COLO668 (cell line): Measurements from ENCODE around the gene TBPL2.
"Not testable (repeated sequence)": the region's sequence is repeated elsewhere in the genome, so short reads cannot be mapped to it uniquely, and the experiment has no call there.

Experiments
- DNase-seq: peaks from one replicate; lab custom pipeline; 2025; ENCODE audit not compliant: unreplicated experiment; lab: John Stamatoyannopoulos, UW

Gene TBPL2

DNA sequence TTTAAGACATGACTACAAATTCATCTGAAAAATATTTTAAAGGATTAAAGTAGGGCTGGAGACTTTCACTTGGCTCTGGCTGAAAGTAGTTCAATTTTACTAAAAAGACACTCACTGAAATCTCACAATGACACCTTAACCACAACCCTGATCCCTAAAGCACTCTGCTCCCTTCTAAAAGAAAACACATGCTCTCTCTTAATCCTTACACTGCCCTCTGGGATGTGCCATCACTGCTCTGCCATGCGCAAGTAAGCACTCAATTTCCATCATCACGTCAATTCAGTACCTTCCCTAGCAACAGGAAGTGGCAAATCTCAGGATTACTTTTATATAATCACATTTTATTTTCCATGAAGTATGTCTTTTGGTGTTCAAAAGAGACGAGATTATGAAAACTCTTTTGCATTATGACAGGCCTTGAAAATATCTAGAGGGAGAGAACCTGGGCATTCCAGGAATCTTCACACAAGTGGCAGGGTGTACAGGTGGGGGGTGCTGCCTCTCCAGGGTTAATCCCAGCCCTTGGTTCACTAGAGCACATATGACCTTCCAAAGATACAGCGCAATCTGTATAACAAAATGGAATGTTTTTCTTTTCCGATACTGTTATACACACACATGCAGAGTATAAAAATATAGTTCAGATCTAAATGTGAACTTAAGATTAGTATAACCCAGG lies 36.1 kb downstream of the TBPL2 start:
- no peak for DNase-seq

DNA sequence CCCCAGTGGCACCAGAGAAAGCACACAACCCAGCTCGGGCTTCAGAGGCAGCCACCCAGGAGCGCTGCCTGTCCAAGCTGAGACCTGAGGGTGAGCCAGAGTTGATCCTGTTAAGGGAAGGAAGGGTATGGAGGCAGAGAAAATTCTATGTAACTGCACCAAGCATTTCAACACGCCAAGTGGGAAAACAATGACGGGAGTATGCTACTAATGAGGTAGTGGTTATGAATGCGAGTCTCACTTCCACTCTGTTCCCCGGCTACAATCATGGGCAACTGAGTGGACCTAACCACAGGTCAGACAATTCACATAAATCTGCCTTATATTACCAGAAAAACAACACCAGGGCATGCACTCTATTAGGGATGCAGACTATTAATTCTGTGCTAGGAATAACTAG lies 38.7 kb downstream of the TBPL2 start:
- no peak for DNase-seq

DNA sequence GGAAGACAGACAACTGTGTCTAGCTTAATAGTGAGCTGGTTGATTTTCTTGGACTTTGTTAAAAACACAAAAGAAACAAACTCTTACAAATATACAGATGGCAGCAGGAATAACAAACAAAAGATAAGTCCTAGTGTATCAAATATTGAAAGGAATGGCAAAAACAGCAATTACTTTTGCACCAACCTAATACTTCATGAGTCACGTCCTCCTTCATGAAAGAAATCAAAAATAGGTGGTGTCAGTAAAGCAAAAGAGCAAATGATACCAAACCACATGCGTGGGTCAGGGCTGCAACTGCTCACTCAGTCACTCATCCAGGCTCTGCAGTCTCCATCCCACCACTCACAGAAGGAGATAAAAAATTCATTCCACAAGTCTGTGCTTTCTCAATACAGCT lies 40.6 kb downstream of the TBPL2 start:
- no peak for DNase-seq

DNA sequence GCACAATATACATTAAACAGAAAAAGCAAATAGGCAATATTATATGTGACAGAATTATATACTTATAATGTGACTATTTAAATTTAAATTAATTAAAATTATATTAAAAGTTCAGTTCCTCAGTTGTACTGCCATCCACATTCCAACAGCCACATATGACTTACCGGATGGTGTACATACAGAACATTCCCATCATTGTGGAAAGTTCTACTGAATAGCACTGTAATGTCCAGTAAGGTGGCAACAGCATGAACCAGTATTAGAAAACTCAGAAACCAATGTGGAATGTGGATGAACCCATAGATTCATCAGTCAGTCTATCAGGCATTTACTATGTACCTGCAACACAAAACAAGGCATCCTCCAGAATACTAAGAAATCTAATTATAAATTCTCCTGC lies 41.2 kb downstream of the TBPL2 start:
- DNase-seq = no peak

DNA sequence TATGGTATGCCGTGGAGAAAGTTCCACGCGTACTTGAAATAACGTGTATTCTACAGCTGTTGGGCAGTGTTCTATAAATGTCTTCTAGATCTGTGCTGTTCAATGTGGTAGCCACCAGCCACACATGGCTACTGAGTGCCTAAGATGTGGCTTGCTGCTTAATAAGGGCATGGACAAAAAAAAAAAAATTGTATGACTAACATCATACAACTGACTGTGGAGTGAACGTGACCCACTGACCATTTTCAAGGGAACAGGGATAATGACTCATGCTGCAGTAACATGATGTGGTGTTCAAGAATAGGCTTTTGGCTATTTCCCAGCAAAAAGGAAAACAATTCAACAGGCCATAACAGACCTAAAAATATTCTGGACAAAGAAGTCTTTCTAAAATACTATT lies 41.7 kb downstream of the TBPL2 start:
- no peak for DNase-seq

DNA sequence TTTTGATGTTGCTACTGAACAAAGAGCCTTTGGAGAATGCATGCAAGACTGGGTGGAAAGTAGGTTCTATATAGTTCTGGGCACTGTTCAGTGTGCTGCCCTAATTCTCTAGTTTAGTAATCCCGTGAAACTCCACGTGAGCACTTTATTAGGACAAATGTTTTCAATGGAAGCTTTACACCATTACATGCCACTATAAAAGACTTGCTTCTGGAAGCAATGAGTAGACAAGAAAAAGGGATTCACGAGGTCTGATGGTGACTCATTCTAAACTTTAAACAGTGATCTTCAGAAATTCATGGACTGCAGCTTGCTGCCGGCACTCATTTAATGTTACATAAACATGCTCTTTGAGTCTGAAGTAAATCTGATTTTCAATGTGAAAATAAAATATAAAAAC lies 51.1 kb downstream of the TBPL2 start:
- DNase-seq = no peak

DNA sequence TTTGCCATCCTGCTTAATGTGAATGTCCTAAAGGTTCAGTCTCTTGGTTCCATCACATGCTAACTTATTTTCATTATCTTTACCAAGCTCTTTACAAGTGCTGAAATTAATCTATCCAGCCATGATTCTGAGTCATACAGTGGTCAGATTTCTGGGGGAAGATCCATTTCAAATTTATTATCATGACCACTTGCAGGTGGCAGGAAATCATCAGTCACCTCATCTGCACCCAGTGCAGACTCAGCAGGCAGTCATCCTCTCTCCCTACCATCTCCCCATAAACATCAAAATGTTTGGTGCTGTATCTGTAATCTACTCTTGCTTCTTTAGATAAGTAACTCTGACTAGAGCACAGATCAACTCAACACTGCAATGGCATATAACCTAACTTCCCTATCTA lies 52.3 kb downstream of the TBPL2 start:
- no peak for DNase-seq

DNA sequence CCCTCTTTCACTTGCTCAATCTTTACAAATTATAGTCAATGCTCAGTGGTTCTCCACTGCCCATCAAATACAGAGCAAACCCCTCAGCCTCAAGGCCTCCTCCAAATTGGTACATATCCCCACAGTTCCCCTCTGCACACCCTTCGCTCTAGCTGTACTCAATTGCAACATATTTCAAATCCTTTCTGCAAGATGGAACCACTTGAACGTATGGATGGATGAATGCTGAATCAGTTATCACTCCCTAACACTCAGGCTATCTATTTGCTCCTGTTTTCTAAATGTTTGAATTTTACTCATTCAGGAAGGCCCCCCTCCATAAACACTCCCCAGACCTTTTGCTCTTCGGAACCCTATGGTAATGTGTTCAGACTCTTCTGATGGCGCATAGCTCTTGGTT lies 53.3 kb downstream of the TBPL2 start:
- no peak for DNase-seq

DNA sequence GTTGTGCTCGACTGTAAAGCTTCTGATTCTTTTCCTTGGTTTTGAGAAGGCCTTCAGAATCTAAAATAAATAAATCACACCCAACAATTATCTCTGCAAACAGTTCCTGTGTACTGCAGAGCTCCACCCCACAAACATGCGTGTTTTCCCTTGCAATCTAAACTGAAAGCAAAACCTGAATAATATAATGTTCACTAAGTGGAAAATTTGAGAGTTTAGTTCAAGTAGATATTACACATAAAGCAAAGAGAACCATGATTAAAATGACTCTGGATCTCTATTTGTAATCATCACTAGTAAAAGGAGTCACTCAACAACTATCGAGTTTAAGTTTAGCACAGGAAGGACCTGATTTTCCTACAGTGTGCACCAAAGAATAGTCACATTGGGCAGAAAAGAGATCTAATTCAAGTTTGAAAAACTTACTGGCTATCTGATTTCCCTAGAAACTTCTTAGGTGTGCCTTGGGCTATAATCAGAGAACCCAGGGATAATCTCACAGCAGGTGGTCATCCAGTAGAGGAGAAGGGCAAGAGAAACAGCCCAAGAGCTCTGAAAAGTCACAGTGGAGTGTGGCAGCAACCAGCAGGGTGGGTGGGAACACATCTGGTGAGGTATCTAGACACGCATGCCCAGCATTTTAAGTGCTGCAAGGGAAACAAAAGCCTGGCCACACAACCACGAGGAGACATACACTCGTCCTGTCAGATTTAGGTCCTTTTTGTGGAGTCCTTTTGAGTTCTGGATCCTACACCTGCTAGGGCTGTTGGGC lies 54.2 kb downstream of the TBPL2 start:
- DNase-seq = no peak

DNA sequence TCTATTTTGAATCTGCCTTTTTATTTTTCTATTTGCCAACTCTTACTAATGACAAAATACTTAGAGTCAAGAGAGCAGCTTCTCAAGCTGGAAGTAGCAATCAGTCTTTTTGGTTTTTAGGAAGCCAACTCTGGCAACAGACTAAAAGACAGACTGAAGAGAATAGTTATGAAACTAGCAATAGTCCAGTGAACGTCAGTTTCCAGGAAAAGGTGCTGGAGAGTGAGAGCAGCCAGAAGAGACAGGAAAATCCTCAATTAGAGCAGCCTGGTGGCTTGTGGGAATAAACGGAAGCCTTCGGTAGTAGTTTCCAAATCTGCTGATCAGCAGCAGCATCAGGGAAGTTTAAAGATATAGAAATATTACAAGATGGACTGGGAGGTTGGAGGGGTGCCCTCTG lies 55.9 kb downstream of the TBPL2 start:
- no peak for DNase-seq

DNA sequence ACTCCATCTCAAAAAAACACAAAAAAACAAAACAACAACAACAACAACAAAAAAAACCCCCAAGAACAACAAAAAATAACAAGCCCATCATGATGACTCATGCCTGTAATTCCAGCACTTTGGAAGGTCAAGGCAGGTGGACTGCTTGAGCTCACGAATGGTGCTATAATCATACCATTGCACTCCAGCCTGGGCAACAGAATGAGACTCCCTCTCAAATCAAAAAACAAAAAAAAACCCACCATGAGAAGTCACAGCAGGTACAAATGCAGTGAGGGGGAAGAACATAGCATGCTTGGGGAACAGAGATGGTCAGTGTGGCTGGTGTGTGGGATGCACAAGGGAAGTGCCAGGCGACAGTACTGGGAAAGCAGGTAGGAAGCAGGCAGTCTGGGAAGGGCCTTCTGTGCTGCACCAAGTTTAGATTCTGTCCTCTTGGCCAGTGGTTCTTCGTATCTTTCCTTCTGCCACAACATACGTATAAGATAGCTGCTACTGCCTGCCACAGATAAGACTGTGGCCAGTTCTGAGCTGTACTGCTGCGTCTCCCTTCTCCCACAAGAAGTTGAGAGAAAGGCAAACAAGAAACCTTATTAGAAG lies 56.8 kb downstream of the TBPL2 start:
- DNase-seq = no peak

DNA sequence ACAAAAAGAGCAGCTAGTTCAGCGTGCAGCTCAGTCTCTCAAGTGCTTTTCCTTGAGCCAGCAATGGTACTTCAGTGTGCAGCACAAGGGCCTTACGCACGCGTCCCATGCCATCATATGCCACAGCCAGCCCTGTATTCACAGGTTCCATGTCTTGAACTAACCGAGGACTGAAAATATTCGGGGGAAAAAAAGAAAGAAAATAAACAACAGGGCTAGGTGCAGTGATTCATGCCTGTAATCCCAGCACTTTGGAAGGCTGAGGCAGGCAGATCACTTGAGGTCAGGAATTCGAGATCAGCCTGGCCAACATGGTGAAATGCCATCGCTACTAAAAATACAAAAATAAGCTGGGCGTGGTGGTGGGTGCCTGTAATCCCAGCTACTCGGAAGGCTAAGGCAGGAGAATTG lies 57.4 kb downstream of the TBPL2 start:
- not testable (repeated sequence) for DNase-seq

DNA sequence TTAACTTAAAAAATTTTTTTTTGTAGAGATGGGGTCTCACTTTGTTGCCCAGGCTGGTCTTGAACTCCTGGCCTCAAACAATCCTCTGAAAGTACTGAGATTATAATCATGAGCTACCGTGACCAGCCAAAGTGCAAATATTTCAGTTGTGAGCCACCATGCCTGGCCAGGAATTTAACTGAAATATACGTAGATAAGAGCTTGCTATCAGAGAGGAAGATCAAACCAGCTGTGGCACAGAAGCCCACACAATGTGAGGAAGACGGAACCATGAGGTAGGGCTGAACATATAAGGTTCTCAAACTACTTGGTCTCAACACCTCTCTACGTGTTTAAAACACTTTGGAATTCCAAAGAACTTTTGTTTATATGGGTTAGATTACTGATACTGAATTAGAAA lies 57.9 kb downstream of the TBPL2 start:
- DNase-seq = no peak

DNA sequence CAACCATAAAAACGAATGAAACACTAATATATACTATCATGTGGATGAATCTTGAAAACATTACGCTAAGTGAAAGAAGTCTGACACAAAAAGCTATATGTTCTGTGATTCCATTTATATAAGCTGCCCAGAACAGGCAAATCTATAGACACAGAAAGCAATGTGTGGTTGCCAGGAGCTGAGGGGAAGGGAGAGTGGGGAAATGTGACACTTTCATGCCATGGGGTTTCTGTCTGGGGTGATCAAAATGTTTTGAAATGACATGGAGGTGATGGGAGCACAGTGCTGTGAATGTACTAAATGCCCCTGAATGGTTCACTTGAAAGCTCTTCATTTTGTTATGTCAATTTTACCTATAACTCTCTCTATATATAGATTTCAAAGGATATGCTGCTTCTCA lies 58.9 kb downstream of the TBPL2 start:
- DNase-seq = no peak

DNA sequence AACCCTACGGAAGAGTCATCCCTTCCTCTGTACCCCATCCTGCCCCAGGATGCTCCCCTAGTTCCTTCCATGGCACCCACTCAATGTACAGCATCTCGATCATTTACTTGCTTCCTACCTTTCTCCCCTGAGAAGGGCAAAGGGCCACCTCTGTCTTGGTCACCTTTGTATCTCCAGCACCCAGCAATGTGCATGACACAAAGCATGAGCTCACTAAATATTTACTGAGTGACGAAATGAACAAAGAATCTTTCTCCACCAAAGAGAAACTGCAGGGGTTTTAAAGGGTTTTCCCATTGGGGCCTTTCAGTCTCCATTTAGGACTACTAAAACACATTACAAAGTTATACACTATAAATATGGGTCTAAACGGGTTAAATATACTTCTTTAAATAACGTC lies 59.4 kb downstream of the TBPL2 start:
- DNase-seq = no peak

DNA sequence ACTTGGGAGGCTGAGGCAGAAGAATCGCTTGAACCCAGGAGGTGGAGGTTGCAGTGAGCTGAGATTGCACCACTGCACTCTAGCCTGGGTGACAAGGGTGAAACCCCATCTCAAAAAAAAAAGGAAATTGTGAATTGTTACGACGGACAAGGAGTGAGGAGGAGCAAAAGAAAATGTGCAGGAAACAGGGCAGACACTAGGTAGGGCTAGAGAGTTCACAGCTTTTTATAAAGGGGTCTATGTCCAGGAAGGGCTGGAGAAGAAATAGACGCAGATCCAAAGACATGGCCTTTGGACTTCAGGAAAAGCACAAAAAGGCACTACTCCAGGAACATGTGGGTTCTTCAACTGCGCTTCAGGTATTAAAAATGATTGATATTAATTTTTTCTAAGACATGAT lies 63.2 kb downstream of the TBPL2 start:
- DNase-seq = no peak

DNA sequence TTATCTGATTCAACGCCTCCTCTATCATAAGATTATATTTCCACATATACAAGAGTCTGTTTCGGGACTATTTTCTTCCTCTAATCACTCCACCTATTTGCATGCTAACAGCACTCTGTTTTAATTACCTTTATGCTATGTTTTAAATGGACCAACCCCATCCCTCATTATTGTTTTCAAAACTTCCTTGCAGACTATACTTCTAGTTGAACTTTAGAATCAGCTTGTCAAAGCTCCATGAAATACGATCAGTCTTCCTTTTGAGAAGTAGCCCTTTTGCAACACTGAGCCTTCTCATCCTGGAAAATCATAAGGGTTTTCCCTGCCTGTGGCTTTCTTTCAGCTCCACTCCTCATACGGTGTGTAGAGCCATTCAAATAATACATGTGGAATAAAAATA lies 65.6 kb downstream of the TBPL2 start:
- DNase-seq = no peak

DNA sequence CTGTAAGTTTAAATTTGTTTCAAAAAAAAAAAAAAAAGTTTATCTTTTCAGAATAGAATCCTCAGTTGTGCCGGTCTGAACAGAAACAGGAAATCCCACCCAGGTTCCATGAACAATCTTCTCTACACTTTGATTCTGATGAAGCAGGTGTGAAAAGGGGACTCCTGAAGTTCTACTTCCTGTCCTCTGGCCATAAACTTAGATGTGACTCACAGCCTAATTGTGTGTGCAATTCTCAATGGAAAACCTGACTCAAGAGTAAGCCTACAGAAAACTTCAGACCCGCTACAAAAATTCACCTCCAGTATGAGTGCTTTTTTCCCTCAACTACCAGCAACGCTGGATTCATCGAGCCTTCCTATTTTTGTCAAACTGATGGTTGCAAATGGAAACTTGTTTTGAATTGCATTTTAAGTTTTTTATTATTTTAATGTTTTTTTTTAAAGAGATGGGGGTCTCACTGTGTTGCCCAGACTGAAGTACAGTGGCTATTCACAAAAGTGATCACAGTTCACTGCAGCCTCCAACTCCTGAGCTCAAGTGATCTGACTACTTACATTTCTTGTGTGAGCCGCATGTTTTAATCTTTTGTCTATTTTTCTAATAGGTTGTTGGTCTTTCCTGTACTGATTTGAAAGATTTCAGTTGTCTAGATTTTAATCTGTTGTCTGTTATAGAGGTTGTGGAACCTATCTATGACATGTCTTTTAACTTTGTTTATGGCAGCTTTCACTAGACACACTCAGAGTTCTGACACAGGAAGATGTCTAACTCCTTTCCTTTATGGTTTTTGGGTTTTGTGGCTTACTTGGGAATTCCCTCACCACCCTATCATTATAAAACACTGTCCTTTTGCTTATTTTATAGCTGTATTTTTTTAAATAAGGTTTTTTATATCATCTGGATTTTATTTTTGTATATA lies 66.4 kb downstream of the TBPL2 start:
- no peak for DNase-seq

DNA sequence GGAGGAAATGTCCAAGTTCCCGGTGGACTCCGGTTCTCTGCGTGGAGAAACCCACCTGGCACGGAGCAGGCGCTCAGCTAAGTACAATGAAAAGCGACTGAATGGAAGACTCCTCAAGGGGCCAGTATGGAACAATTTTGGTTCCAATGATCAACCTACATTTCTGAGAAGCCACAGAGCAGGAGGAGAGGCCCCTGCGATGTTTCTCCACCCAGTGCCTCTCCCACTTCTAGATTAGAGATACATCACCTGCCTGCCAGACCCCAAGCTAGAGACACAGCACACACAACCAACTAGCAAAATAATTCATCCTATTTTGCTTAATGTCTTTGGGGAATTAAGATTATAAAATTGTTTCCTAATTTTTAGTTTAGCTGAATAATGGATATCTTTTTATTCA lies 67.6 kb downstream of the TBPL2 start:
- no peak for DNase-seq

DNA sequence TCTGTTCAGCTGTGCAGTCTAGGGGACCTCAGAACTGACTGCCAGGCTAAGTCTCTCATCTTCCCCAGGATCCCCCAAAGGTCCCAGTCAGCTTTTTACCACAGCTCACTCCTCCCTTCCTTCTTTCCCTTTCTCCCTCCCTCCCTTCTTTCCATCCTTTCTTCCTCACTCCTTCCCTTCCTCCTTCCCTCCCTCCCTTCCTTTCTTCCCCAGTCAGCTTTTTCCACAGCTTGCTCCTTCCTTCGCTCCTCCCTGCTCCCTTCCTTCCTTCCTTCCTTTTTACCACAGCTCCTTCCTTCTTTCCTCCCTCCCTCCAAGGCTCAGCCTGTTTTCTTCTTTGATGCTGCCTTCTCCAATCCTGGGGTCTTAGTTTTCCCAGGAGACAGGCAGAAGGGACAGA lies 68.0 kb downstream of the TBPL2 start:
- no peak for DNase-seq

DNA sequence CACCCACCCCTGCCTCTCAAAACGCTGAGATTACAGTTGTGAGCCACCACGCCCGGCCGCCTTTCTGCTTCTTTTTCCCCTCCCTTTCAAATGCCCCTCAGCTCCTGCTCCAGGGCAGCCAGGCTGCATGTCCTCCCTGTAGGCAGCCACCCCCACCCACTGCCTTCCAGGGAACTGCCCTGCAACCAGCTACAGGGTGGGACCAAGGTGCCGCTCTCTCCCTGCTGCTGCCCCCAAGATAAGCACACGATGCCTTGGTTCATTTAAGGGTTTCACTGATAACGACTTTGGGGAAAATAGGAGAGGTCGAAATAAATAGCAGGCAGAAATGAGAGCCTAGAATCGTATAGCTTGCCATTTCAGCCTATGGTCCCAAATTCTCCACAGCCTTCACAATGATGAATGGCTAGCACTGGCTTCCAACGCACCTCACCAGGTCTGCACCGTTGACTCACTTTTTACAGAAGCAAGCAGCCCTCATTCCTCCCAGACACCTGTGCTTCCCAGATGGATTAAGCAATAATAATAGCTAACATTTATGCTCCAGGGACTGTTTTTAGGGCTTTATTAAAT lies 69.4 kb downstream of the TBPL2 start:
- DNase-seq = no peak
